Ovary (tissue), 3 donors: ENCODE data around the gene LRMDA.

Experiments used
- CTCF ChIP-seq, 3 donors: fragments of 450-650 bp in 2 of 3; fragments of 200-600 bp in 1 of 3; IDR thresholded peaks; one replicate each; pipeline versions ENCODE4 v1.5.1 to v1.8.0; 2016 to 2022; ENCODE audit warnings: antibody characterized with exemption in 3 of 3, mild to moderate bottlenecking in 1 of 3
- POLR2A ChIP-seq: fragments of 450-650 bp; IDR thresholded peaks from one replicate; pipeline ENCODE4 v1.6.1; 2017; ENCODE audit warnings: antibody characterized with exemption, mild to moderate bottlenecking, moderate library complexity
- donor health status: DM: no; HTN: no; CAD: no.

- TF ChIP-seq CTCF (IDR thresholded peaks at IDR 0.05) (no peak), POLR2A (no peak)
Observed at GRCh38 chr10:75638752-75639151, 207.3 kb downstream of the LRMDA start.
